Kidney epithelial cell (primary cell): ENCODE results near the gene ATRIP. TPM values are rescaled to one million over a fixed set of nuclear protein-coding genes. Genes with fewer than 3 reads are reported as not detected.
A peak's percentile ranks its signal among the peaks of the same experiment; 100 is the strongest.

Source experiments
- DNase-seq: peaks from one replicate; pipeline ENCODE4 v3.0.0-alpha.2; 2010; ENCODE audit warnings: low read depth
- H3K27me3 ChIP-seq: 2 replicates; pipeline ENCODE4 v1.6.0; 2011; ENCODE audit warnings: low read length; ENCODE audit not compliant: control insufficient read depth, insufficient read depth
- H3K36me3 ChIP-seq: 2 replicates; pipeline ENCODE4 v1.5.1; 2011; ENCODE audit warnings: low read length; ENCODE audit not compliant: control insufficient read depth, insufficient read depth
- H3K4me3 ChIP-seq: 2 replicates; pipeline ENCODE4 v1.5.1; 2011; ENCODE audit warnings: low read depth, mild to moderate bottlenecking, control low read depth, low read length
- total RNA-seq: library from RNA; depleted of rRNA; stranded (reverse); fragments of >200 nt; gene quantifications from 2 replicates; pipeline ENCODE4 v1.2.3, GENCODE V29; 2015
- TF ChIP-seq, protein P1 (sequence below): IDR thresholded peaks from 2 replicates; pipeline ENCODE4 v1.5.1; 2011; ENCODE audit warnings: mild to moderate bottlenecking, moderate library complexity, low read length, control low read depth, inconsistent platforms; ENCODE audit not compliant: insufficient read depth, poor library complexity, severe bottlenecking

ATRIP gene
- total RNA-seq, 1 donor from 2014 or later: 5.7 TPM

DNA sequence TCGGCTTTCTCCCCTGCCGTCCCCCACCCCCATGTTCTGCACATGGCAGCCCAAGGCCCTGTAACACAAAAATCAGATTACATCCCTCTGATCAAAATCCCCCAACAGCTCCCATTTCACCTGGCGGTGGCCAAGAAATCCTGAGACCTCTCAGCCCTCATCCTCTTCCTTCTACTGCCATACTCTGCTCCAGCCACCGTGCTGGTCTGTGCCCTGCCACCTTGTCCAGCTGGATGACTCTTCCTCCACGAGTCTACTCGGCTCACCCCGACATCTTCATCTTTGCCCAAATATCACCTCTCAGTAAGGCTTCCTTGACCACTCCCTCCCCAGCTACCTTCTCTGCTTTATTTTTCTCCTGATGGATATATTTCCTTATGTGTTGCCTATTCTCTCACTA, 9.7 kb upstream of the ATRIP start:
- TF ChIP-seq, protein P1, sequence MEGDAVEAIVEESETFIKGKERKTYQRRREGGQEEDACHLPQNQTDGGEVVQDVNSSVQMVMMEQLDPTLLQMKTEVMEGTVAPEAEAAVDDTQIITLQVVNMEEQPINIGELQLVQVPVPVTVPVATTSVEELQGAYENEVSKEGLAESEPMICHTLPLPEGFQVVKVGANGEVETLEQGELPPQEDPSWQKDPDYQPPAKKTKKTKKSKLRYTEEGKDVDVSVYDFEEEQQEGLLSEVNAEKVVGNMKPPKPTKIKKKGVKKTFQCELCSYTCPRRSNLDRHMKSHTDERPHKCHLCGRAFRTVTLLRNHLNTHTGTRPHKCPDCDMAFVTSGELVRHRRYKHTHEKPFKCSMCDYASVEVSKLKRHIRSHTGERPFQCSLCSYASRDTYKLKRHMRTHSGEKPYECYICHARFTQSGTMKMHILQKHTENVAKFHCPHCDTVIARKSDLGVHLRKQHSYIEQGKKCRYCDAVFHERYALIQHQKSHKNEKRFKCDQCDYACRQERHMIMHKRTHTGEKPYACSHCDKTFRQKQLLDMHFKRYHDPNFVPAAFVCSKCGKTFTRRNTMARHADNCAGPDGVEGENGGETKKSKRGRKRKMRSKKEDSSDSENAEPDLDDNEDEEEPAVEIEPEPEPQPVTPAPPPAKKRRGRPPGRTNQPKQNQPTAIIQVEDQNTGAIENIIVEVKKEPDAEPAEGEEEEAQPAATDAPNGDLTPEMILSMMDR: no peak
- no peaks in the 10 kb centered on the region for H3K36me3 ChIP-seq
- H3K27me3 ChIP-seq: no peaks in the 10 kb centered on the region
- no peak overlapping the region for H3K4me3 ChIP-seq
- no peak for DNase-seq

DNA sequence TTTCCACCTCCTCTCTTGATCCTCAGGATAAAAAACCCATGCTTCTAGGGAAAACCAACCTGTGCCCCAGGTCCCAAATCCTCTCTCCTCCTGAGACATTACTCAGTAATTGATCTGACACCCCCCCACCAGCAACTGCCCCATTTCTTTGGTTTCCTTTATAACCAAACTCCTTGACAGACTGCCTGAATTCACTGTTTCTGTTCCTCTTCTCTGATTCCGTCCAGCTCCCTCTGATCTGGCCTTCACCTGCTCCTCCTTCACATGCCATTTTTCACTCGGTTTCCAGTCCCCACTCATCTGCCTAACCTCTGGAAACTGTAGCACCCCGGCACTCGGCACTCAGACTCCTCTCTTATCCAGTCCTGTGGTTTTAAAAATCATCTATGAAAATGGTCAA, 8.7 kb upstream of the ATRIP start:
- H3K27me3 ChIP-seq: no peaks in the 10 kb centered on the region
- no peak for DNase-seq
- TF ChIP-seq, protein P1: no peak
- H3K36me3 ChIP-seq: no peaks in the 10 kb centered on the region
- H3K4me3 ChIP-seq: no peak overlapping the region

DNA sequence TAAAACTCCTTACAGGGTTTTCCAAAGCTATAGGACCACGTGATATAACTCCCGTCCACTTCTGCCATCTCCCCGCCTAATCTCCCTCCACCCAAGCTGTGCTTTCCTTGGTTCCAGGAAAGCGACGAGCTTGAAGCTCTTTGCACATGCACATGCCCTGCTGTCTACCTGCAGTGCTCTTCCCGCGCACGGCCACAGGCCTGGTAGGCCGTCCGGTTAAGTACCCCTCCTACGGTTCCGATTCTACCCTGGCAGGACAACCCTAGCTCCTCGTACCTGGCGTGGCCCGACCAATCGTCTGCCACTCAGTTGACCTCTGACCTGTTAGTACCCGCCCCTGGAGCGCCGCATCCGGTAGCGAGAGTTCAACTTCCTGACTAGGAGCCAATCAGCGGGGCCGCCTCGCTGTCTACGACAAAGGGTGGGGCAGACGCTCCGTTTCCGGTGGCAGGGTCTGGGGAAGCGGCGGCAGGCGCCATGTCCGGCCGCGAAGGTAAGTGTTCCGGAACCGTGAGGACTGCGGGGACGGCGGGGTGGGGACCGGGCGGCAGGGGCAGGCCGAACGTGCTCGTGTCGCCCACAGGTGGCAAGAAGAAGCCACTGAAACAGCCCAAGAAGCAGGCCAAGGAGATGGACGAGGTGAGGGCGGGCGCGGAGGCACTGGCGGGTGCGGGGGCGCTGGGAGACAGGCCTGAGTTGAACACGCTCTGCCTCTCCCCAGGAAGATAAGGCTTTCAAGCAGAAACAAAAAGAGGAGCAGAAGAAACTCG, 6.5 kb upstream of the ATRIP start, which contains the start of the genes CCDC51 and TMA7:
Gene CCDC51 (minus strand): TSS at position 300 of the 770 bp plus-strand sequence. CDS start 4,991 bp downstream, outside the sequence.
Gene TMA7 (plus strand): TSS at position 438 of the 770 bp plus-strand sequence. CDS start 40 bp downstream, at position 478.
- peak; percentile 88 for DNase-seq
- H3K36me3 ChIP-seq: no peaks in the 10 kb centered on the region
- H3K4me3 ChIP-seq: peak within 1 kb of the TSS; percentile 84
- TF ChIP-seq, protein P1: no peak
- H3K27me3 ChIP-seq: no peaks in the 10 kb centered on the region

DNA sequence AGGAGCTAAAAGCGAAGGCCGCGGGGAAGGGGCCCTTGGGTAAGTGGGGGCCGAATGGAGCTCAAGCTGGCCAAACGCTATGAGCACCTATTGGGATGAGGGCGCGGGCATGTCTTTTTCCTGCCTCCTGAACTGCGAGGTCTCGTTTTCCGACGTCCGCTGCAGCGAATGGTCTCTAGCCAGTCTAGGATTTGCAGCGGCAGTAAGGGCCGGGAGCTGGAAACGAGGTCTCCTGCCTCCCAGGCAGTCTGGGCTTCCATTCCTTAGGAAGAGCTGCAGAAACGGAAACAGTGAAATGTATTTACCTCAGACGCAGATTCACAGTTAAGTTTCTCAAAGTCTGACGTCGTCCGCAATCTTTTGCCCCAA, 6.0 kb upstream of the ATRIP start:
- TF ChIP-seq, protein P1: no peak
- no peak for DNase-seq

DNA sequence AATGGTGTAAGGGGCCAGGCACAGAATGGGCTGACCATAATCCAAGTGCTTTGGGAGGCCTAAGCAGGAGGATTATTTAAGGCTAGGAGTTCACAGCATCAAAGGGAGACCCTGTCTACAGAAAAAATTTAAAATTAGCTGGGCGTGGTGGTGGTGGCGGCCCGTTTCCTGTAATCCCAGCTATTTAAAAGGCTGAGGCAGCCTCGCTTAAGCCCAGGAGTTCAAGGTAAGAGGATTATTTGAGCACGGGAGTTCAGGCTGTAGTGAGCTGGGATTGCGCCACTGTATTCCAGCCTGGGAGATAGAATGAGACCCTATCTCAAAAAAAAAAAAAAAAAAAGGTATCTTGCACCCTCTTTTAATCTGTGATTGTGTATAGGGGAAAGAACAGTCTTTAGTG, 4.6 kb upstream of the ATRIP start:
- H3K4me3 ChIP-seq: no peak overlapping the region

More for the DNA sequence above, 6.0 kb upstream of the ATRIP start:
- H3K27me3 ChIP-seq: no peaks in the 10 kb centered on the region
- no peaks in the 10 kb centered on the region for H3K36me3 ChIP-seq
- peak overlapping the region; percentile 84 for H3K4me3 ChIP-seq

More for the DNA sequence above, 4.6 kb upstream of the ATRIP start:
- TF ChIP-seq, protein P1: no peak
- no peaks in the 10 kb centered on the region for H3K27me3 ChIP-seq
- DNase-seq: no peak
- no peaks in the 10 kb centered on the region for H3K36me3 ChIP-seq
